NT2/D1 (cell line): ENCODE results near the gene FAM83B.

Experiments used
- SUZ12 ChIP-seq: IDR thresholded peaks from 2 replicates; pipeline ENCODE4 v1.6.1; 2011; ENCODE audit not compliant: insufficient read length, insufficient read depth; ENCODE audit errors: extremely low read depth
- YY1 ChIP-seq: IDR thresholded peaks from 2 replicates; pipeline ENCODE4 v1.6.1; 2011; ENCODE audit not compliant: insufficient read length, insufficient read depth
- ZNF274 ChIP-seq: IDR thresholded peaks from 2 replicates; pipeline ENCODE4 v1.6.1; 2011; ENCODE audit warnings: mild to moderate bottlenecking, low read depth, low read length

DNA sequence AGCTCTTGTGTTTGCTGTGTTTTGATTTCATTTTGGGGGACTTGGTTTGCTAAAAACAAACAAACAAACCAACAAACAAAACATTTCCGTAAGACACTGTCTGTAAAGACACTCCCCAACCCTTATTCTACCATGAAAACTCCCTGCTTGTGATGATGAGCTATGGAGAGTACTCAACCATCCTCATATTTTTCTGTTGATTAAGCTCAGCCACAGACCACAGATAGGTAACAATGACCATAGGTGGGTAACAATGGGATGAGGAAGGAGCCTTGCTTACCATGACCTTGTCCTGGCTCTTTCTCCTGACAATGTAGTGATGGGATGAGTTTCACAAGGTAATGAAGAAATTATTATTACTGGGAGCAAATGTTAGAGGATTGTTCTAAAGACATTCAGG, 11.4 kb upstream of the FAM83B start:
- TF ChIP-seq ZNF274: no peak
- no peak for TF ChIP-seq SUZ12
- TF ChIP-seq YY1: no peak
